ENCODE measurements around the gene SLC2A6.
A peak's percentile ranks its signal among the peaks of the same experiment; 100 is the strongest.

Gene SLC2A6, protein sequence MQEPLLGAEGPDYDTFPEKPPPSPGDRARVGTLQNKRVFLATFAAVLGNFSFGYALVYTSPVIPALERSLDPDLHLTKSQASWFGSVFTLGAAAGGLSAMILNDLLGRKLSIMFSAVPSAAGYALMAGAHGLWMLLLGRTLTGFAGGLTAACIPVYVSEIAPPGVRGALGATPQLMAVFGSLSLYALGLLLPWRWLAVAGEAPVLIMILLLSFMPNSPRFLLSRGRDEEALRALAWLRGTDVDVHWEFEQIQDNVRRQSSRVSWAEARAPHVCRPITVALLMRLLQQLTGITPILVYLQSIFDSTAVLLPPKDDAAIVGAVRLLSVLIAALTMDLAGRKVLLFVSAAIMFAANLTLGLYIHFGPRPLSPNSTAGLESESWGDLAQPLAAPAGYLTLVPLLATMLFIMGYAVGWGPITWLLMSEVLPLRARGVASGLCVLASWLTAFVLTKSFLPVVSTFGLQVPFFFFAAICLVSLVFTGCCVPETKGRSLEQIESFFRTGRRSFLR

DNA sequence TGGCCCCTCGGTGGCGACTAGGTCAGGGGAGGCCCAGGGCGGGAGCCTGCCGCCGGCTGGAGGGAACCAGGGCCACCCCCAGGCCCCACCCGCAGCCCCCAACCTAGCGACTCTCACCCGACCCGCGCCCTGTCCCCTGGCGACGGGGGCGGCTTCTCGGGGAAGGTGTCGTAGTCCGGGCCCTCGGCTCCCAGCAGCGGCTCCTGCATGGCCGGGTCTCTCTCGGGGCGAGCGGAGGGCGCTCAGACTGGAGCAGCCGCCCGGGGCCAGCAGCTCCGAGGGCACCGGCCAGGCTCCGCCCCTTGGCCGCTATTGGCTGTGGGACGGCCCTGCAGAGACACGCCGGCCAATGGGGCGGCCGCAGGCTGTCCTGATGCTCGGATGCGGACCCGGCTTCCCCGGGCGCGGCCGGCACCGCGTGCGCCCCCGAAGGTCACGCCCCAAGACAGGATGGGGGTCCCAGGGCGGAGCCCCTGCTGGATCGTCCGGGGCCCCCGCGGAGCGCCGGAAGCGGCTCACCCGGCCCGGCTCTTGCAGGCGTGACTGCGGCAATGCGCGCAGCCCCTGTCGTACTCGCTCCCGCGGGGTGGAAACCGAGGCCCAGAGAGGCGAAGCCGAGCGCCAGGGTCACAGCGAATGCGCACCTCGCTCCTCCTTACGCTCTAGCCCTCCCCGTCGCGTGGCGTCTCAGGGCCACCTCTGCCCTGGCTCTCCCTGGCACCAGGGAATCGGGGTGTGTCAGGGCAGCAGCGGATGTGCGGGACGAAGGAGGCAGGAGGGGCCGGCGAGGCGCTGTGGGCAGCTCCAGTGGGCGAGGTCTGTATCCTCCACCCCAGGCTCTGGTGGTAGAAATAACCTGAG is at the start of gene SLC2A6:
Gene SLC2A6, minus strand, starts transcription at position 249 of the 861 bp plus-strand sequence. Its CDS starts 40 bp downstream, at position 209.
- in situ Hi-C loops (cut with MboI; ENCODE audit: low sequenced_read_pairs, unreplicated experiment): loop anchor here (25.0 kb wide), 1 partner anchor 292 kb away; no protein-coding TSS in a partner anchor
- DNase-seq (ENCODE audit: low spot score): peak; percentile 98
- TF ChIP-seq, protein P1, sequence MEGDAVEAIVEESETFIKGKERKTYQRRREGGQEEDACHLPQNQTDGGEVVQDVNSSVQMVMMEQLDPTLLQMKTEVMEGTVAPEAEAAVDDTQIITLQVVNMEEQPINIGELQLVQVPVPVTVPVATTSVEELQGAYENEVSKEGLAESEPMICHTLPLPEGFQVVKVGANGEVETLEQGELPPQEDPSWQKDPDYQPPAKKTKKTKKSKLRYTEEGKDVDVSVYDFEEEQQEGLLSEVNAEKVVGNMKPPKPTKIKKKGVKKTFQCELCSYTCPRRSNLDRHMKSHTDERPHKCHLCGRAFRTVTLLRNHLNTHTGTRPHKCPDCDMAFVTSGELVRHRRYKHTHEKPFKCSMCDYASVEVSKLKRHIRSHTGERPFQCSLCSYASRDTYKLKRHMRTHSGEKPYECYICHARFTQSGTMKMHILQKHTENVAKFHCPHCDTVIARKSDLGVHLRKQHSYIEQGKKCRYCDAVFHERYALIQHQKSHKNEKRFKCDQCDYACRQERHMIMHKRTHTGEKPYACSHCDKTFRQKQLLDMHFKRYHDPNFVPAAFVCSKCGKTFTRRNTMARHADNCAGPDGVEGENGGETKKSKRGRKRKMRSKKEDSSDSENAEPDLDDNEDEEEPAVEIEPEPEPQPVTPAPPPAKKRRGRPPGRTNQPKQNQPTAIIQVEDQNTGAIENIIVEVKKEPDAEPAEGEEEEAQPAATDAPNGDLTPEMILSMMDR (IDR thresholded peaks at IDR 0.05; ENCODE audit: borderline replicate concordance, control extremely low read depth, extremely low read depth, insufficient read depth, missing control alignments): no peak

DNA sequence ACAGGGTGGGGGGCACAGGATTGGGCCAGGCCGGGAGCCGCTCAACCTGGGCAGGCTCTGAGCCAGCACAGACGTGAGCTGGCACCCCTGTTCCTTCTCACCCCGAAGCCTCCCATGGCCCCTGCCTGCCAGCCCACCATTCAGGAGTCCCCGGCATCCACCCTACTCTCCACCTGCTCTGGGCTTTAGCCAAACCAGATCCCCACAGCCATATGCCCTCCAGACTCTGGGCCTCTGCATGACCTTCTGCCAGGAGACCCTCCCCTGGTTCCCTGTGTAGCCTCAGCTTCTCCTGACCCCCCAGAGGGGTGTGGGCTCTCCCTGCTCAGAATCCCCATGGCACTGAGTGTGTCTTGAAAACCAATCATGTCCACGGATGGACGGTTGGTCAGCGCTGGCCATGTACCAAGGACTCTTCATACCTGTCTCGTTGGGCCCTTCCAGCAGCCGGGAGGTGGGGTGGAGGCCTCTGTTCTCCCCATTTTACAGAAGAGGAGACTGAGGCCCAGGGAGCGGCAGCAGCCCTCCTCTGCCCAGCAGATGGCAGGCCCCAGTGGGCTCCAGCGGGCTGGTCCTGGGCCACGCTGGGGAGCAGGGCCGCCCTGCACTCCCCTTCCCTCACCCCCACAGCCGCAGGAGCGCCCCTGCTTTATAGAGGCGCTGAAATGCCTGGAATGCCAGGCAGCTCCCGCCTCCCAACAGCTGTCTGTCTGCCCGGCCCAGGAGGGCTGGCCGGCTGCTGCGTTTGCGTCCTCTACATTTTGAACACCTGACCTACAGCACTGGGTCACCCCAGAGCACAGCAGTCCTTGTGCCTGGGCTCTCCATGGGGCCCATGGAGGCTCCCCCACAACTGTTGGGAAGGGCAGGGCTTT is 49.3 kb upstream of the SLC2A6 start:
- no peak for DNase-seq (ENCODE audit: low spot score)
- in situ Hi-C loops (cut with MboI; ENCODE audit: low sequenced_read_pairs, unreplicated experiment): loop anchor here (25.0 kb wide), 1 partner anchor 209 kb away; the partner anchor contains the start of gene SARDH
- TF ChIP-seq, protein P1 (IDR thresholded peaks at IDR 0.05; ENCODE audit: borderline replicate concordance, control extremely low read depth, extremely low read depth, insufficient read depth, missing control alignments): no peak

DNA sequence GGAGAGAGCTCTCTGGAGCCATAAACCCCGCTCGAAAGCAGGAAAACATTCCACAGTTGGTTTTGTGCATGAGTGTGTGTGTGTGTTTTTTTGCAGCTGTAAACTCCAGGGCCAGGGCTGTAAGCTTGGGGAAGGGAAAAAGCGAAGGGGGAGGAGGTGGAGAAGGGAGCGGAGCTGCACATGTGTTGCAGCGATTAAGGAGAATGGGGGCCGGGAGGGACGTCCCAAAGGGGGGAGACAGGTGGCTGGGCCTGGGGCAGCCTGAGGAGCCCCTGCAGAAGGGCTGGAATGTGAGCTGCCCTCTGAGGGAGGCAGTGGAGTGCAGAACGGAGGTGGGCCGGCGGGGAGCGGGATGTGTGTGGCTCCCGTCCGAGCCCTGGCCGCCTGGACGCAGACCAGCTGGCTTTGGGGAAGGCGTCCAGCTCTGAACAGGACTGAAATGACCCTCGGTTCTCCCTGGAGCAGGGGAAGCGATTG is 48.6 kb upstream of the SLC2A6 start:
- no peak for DNase-seq (ENCODE audit: low spot score)
- TF ChIP-seq, protein P1 (IDR thresholded peaks at IDR 0.05; ENCODE audit: borderline replicate concordance, control extremely low read depth, extremely low read depth, insufficient read depth, missing control alignments): no peak
- in situ Hi-C loops (cut with MboI; ENCODE audit: low sequenced_read_pairs, unreplicated experiment): loop anchor here (25.0 kb wide), 1 partner anchor 210 kb away; the partner anchor contains the start of gene SARDH

DNA sequence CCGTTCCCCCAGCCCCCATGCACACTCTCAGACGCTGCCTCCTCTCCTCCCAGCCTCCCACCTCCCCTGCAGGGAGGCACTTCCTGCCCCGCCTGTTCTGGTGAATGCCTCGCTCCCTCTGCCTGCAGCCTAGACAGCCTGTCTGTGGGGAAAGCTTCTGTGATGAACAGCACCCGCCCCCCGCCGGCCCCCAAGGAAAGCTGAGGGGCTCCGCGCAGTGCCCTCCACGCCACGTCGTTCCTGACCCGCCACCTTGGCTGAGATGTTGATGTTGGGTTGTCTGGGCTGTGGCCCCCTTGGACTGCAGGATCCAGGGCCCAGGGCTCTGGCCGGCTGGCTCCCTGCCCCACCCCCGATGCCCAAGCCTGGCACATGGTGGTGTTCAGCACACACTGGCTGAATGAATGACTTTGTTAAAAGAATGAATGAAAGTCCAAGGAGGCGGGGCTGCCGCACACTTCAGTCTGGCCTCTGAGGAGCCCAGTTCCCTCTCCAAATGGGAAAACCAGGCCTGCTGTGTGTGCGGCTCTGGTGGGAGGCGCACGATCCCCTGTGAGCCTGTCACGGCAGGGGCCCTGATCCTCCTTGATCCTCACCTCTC is 47.9 kb upstream of the SLC2A6 start:
- TF ChIP-seq, protein P1 (IDR thresholded peaks at IDR 0.05; ENCODE audit: borderline replicate concordance, control extremely low read depth, extremely low read depth, insufficient read depth, missing control alignments): no peak
- in situ Hi-C loops (cut with MboI; ENCODE audit: low sequenced_read_pairs, unreplicated experiment): loop anchor here (25.0 kb wide), 1 partner anchor 210 kb away; the partner anchor contains the start of gene SARDH
- DNase-seq (ENCODE audit: low spot score): no peak

DNA sequence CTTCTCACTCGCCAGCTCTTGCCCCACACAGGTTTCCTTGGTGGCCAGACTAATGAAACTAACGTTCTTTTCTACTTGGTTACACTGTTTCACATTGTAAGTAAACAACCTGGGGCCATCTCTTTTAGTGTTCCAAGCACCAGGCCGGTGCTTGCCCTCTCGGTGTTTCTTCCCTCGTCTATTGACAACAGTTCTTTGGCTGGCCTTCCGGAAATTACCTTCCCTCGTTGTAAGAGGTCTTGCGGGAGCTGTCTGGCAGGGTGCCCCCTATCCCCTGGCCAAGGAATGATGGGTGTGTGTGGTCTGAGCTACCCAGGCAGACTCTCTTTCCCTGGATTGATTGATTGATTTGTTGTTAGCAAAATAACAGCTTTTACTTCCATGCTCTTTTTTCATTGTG is 46.8 kb upstream of the SLC2A6 start:
- in situ Hi-C loops (cut with MboI; ENCODE audit: low sequenced_read_pairs, unreplicated experiment): loop anchor here (25.0 kb wide), 1 partner anchor 212 kb away; the partner anchor contains the start of gene SARDH
- no peak for DNase-seq (ENCODE audit: low spot score)
- TF ChIP-seq, protein P1 (IDR thresholded peaks at IDR 0.05; ENCODE audit: borderline replicate concordance, control extremely low read depth, extremely low read depth, insufficient read depth, missing control alignments): no peak

All from GM13976 (cell line).